Stimulated activated CD8-positive, alpha-beta memory T cell treated with anti-CD3 and anti-CD28 coated beads, Interleukin-4, amount 100 ng/mL, for 1 hour (primary cell): ENCODE results near the gene FAM76A.
"Not testable (repeated sequence)": the region's sequence is repeated elsewhere in the genome, so short reads cannot be mapped to it uniquely, and the experiment has no call there.

ENCODE experiments used
- DNase-seq, 2 donors: peaks; one replicate each; pipeline ENCODE4 v3.0.0-alpha.2; 2020; ENCODE audit warnings: low read depth in 2 of 2, low spot score in 1 of 2

Gene FAM76A

GRCh38 chr1:27725374-27726172 is at the start of gene FAM76A:
Gene FAM76A (plus strand): TSS chr1:27725961. CDS start chr1:27726081, 120 bp downstream.
- DNase-seq: peak; percentile 98 to 99

GRCh38 chr1:27676410-27676809 is 49.4 kb upstream of the FAM76A start:
- DNase-seq: no peak

GRCh38 chr1:27678747-27679146 is 47.0 kb upstream of the FAM76A start:
- DNase-seq: no peak

GRCh38 chr1:27680225-27680791 is 45.5 kb upstream of the FAM76A start:
- not testable (repeated sequence) for DNase-seq

GRCh38 chr1:27681580-27681979 is 44.2 kb upstream of the FAM76A start:
- not testable (repeated sequence) for DNase-seq

GRCh38 chr1:27682351-27682944 is 43.3 kb upstream of the FAM76A start:
- no peak for DNase-seq

GRCh38 chr1:27684176-27684575 is 41.6 kb upstream of the FAM76A start:
- DNase-seq: no peak

GRCh38 chr1:27686223-27686990 is 39.4 kb upstream of the FAM76A start:
- DNase-seq: no peak

- DNase-seq: no peak
Observed at GRCh38 chr1:27687906-27688305, 37.9 kb upstream of the FAM76A start.

- DNase-seq: no peak
Observed at GRCh38 chr1:27689423-27690173, 36.2 kb upstream of the FAM76A start.

GRCh38 chr1:27690183-27690582 is 35.6 kb upstream of the FAM76A start:
- no peak for DNase-seq

- not testable (repeated sequence) for DNase-seq
Observed at GRCh38 chr1:27696835-27697234, 28.9 kb upstream of the FAM76A start.

GRCh38 chr1:27704958-27705357 is 20.8 kb upstream of the FAM76A start:
- no peak for DNase-seq

GRCh38 chr1:27705545-27705944 is 20.2 kb upstream of the FAM76A start:
- no peak for DNase-seq

- DNase-seq: no peak
Observed at GRCh38 chr1:27710574-27710973, 15.2 kb upstream of the FAM76A start.

GRCh38 chr1:27713139-27713725 is 12.5 kb upstream of the FAM76A start:
- no peak for DNase-seq

- DNase-seq: no peak
Observed at GRCh38 chr1:27713869-27714513, 11.8 kb upstream of the FAM76A start.

GRCh38 chr1:27716262-27716895 is 9.4 kb upstream of the FAM76A start:
- no peak for DNase-seq
